Choroid plexus epithelial cell (primary cell): ENCODE results near the gene ARFIP1.
A peak's percentile ranks its signal among the peaks of the same experiment; 100 is the strongest.

ENCODE experiments used
- DNase-seq: peaks from one replicate; pipeline ENCODE4 v3.0.0-alpha.2; 2010; ENCODE audit warnings: low read depth
- H3K4me3 ChIP-seq: 2 replicates; pipeline ENCODE4 v1.5.1; 2011; ENCODE audit warnings: low read depth, mild to moderate bottlenecking, control low read depth, low read length, moderate library complexity
- CTCF ChIP-seq: conservative IDR thresholded peaks from 2 replicates; pipeline ENCODE4 v1.5.1; 2011; ENCODE audit warnings: low read depth, mild to moderate bottlenecking, control low read depth, inconsistent platforms, low read length, moderate library complexity

ARFIP1 gene

GRCh38 chr4:152786627-152787026 is 6.9 kb downstream of the ARFIP1 start:
- no peak for DNase-seq
- H3K4me3 ChIP-seq, result no peak overlapping the region
- TF ChIP-seq CTCF, result no peak

GRCh38 chr4:152795891-152796290 is 16.1 kb downstream of the ARFIP1 start:
- no peak overlapping the region for H3K4me3 ChIP-seq
- no peak for TF ChIP-seq CTCF
- no peak for DNase-seq

GRCh38 chr4:152803541-152803940 is 23.8 kb downstream of the ARFIP1 start:
- DNase-seq, result no peak
- no peak for TF ChIP-seq CTCF
- no peak overlapping the region for H3K4me3 ChIP-seq

GRCh38 chr4:152805071-152805650 is 25.4 kb downstream of the ARFIP1 start:
- no peak for TF ChIP-seq CTCF
- H3K4me3 ChIP-seq, result no peak overlapping the region
- no peak for DNase-seq

- TF ChIP-seq CTCF, result no peak
- H3K4me3 ChIP-seq, result no peak overlapping the region
- no peak for DNase-seq
Measured at GRCh38 chr4:152805818-152806217, 26.1 kb downstream of the ARFIP1 start.

- H3K4me3 ChIP-seq, result no peak overlapping the region
- DNase-seq, result no peak
- TF ChIP-seq CTCF, result no peak
Measured at GRCh38 chr4:152806501-152807125, 26.9 kb downstream of the ARFIP1 start.

- H3K4me3 ChIP-seq, result no peak overlapping the region
- TF ChIP-seq CTCF, result no peak
- peak; percentile 43 for DNase-seq
Measured at GRCh38 chr4:152807294-152807829, 27.6 kb downstream of the ARFIP1 start.
